ENCODE results near the gene MTERF4.

DNA sequence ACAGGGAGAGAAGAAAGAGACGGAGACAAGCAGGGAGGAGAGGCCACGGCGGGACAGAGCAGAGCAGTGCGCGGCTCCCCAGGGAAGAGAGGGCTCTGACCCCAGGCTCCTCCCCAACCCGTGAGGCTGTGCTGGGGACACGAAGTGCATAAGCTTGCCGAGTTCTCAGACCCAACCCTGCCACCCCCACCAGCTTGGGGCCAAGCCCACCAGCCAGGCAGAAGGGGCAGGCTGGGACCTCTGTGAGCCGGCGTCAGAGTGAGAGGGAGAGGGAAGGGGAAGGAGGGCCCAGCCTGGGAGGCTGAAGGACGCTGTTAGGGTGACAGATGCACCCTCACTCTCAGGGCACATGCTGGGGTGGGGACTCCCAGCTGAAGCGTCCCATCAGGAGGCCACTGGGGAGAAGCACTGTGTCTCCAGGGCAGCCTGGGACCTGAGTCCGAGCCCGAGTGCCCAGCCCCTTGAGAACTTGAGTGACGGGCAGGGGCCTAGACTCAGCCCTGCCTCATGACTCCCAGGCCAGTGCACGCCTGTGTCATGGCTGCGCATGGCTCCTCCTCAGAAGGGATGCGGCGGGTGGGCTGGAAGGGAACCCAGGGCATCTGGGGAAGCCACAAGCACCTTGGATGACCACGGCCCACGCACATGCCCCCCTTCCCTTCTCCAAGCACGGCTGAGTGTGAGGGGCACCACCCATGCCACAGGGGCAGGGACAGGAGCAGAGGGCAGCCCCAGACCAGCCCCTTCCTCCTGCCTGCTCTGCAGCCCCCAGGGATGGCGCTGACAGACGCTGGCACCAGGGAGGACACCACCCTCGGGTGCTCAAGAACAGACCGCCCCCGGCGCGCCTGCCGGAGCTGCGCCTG is 31.0 kb downstream of the MTERF4 start:
- no peak for TF ChIP-seq POLR2A (IDR thresholded peaks at IDR 0.05)
- TF ChIP-seq, protein P1, sequence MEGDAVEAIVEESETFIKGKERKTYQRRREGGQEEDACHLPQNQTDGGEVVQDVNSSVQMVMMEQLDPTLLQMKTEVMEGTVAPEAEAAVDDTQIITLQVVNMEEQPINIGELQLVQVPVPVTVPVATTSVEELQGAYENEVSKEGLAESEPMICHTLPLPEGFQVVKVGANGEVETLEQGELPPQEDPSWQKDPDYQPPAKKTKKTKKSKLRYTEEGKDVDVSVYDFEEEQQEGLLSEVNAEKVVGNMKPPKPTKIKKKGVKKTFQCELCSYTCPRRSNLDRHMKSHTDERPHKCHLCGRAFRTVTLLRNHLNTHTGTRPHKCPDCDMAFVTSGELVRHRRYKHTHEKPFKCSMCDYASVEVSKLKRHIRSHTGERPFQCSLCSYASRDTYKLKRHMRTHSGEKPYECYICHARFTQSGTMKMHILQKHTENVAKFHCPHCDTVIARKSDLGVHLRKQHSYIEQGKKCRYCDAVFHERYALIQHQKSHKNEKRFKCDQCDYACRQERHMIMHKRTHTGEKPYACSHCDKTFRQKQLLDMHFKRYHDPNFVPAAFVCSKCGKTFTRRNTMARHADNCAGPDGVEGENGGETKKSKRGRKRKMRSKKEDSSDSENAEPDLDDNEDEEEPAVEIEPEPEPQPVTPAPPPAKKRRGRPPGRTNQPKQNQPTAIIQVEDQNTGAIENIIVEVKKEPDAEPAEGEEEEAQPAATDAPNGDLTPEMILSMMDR (IDR thresholded peaks at IDR 0.05), result no peak
